SK-MEL-5 (cell line): ENCODE data around the gene ELAVL1. TPM values are rescaled to one million over a fixed set of nuclear protein-coding genes. Genes with fewer than 3 reads are reported as not detected.
A peak's percentile ranks its signal among the peaks of the same experiment; 100 is the strongest.
"Not testable (repeated sequence)": the region's sequence is repeated elsewhere in the genome, so short reads cannot be mapped to it uniquely, and the experiment has no call there.

Experiments used
- DNase-seq: peaks from one replicate; pipeline ENCODE4 v3.0.0-alpha.2; 2016; ENCODE audit warnings: low read depth, low spot score
- in situ Hi-C: cut with HindIII; loops from 2 replicates; pipeline ENCODE4 v1.10.0; 2016; ENCODE audit warnings: low sequenced_read_pairs, high pct_unique_total_duplicates, low pct_unique_long_range_greater_than_20kb
- total RNA-seq: library from RNA; depleted of rRNA; stranded (reverse); fragments of >200 nt; shearing (Covaris generic); gene quantifications from 2 replicates; pipeline ENCODE4 v1.2.3, GENCODE V29; 2014

ELAVL1 gene
- total RNA-seq, 1 experiment from 2014 or later, result 40.4 TPM

- DNase-seq, result no peak
- in situ Hi-C loops, result no loop called here
These were observed 42.7 kb downstream of the ELAVL1 start for GRCh38 chr19:7962644-7963268.

- in situ Hi-C loops, result no loop called here
- no peak for DNase-seq
These were observed 43.4 kb downstream of the ELAVL1 start for GRCh38 chr19:7961920-7962626.

DNA sequence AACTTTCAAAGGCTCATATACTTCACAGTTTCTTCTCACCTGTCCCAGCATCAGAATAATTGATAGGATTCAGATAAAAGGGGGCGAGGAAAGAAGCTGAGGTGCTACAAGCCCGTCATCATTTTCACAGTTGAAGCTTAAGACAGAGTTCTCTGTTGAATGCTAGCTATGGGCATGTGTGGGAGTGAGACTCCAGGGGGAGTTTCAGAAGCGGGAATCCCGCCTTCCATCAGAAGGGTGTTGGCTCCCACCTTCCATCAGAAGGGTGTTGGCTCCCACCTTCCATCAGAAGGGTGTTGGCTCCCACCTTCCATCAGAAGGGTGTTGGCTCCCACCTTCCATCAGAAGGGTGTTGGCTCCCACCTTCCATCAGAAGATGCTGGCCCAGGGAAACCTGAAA lies 44.4 kb downstream of the ELAVL1 start:
- in situ Hi-C loops, DNase-seq: not testable (repeated sequence)

GRCh38 chr19:7959211-7959610 lies 46.2 kb downstream of the ELAVL1 start:
- in situ Hi-C loops, result no loop called here

GRCh38 chr19:7955696-7956095 lies 49.7 kb downstream of the ELAVL1 start:
- in situ Hi-C loops, result no loop called here
- DNase-seq, result no peak

More at GRCh38 chr19:7959211-7959610, 46.2 kb downstream of the ELAVL1 start:
- no peak for DNase-seq

DNA sequence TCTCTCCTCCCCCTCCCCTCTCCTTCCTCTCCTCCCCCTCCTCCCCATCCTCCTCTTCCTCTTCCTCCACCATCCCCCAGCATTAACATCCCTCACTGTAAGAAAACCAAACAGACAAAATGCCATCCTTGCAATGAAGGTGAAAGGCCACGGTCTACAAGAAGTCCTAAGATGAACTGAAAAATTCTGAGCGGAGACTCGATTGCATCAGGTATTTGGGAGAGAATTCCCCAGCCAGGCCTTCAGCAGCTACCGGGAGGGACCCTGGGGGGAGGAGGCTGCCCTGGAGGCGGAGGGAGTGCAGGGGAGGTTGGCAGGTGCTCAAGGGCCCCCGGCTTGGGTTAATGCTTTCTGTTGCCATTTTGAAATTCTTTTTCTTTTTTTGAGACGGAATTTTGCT lies 51.9 kb downstream of the ELAVL1 start:
- DNase-seq, result no peak
- in situ Hi-C loops, result no loop called here

DNA sequence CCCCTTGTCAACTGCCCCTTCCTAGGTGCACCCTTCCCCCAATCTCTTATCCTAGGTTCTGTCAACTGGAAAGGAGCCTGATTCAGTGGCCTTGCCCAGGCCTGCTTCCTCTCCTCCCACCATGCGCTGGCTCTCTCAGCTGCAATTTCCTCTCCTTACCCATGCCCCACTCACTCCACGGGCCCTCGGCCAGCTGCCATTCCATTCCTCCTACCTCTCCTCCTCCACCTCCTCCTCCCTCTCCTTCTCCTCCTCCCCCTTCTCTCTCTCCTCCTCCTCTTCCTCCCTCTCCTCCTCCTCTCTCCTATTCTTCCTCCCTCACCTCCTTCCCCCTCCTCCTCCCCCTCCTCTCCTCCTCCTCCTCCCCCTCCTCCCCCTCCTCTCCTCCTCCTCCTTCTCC lies 52.4 kb downstream of the ELAVL1 start:
- no peak for DNase-seq
- in situ Hi-C loops, result no loop called here

- no peak for DNase-seq
- in situ Hi-C loops, result no loop called here
These were observed 57.5 kb downstream of the ELAVL1 start for GRCh38 chr19:7947939-7948338.

GRCh38 chr19:7944177-7944761 lies 61.2 kb downstream of the ELAVL1 start:
- in situ Hi-C loops, result no loop called here
- peak; percentile 91 for DNase-seq

- in situ Hi-C loops, result no loop called here
- peak; percentile 99 for DNase-seq
These were observed 61.8 kb downstream of the ELAVL1 start, which contains the start of gene TIMM44 for GRCh38 chr19:7943444-7944176. TIMM44 (minus strand) TSS chr19:7943666; CDS start chr19:7943651, 15 bp downstream.

DNA sequence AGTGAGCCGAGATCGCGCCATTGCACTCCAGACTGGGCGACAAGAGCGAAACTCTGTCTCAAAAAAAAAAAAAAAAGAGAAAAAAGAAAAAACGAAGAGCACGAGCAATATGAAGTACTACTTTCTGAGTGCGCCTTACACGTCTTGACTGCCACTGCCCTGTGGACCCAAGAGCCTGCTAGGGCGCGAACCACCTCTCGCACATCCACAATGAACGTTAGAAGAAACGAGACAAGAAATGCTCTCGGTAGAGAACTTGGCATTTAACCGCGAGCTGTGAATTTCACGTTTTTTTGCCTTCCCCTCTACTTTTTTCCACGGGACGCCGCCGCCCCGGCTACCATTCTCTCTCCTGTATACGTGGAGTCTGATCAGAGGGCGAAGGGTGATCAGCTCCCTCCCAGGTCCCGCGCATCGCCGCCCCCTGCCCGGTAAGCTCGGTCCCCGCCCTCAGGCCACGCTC lies 62.4 kb downstream of the ELAVL1 start:
- DNase-seq, result no peak
- in situ Hi-C loops, result no loop called here

DNA sequence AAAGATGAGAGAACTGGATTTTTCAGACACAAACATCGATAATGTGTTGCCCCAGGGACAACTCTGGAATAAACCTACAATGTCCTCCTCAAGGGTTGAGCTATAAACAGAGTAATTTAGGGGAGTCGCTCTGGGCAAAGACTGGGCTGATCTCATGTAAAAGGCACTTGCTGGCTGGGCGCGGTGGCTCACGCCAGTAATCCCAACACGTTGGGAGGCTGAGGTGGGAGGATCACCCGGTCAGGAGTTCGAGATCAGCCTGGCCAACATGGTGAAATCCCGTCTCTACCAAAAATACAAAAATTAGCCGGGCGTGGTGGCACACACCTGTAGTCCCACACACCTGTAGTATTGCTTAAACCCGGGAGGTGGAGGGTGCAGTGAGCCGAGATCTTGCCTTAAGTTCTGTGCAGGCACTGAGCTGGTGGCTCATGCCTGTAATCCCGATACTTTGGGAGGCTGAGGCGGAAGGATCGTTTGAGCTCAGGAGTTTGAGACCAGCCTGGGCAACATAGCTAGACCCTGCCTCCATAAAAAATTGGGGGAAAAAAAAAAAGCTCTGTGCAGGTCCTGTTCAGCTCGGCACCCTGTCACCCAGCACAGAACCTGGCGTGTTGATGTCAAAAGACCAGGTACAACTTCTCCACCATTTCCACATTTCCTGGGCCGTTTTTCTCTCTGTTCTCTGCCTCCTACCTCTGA lies 63.4 kb downstream of the ELAVL1 start:
- no peak for DNase-seq
- in situ Hi-C loops, result no loop called here

DNA sequence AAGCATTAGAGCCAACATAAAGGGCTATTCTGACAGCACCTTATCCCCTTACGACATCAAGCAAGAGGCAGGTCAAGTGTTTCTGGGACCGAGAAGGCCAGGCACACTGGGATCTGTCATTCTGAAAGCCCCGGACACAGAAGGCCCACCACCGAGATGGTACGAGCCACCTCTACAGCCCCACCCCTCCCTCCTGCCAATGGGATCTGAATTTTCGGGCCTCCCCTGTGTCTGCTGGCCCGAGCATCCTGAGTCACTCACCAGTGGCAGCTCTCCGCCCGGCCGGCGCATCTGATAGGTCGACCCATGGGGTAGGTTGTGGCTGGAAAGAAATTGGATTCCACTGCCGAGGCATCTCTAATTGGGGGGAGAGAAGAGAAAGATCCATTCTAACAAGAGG lies 64.6 kb downstream of the ELAVL1 start:
- DNase-seq, result no peak
- in situ Hi-C loops, result no loop called here

DNA sequence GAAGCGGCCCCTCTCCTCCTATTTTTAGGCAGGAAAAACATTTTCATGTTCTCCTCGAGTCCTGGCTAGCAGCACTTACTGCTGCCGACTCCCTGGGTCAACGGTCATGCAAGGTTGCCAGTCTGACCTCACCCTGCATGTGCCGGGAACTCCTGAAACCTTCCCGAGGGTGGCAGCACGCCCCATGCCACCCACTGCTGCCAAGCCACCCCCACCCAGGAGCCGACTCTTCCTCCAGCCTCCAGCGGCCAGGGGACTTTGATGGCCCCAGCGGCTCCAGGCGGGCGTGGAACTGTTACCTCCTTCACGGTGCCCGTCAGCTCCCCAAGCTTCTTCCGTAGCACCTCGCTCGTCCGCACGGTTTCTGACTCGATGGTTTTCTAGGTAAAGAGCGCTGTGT lies 70.7 kb downstream of the ELAVL1 start:
- DNase-seq, result no peak
- in situ Hi-C loops, result no loop called here

- in situ Hi-C loops, result no loop called here
These were observed 71.4 kb downstream of the ELAVL1 start for GRCh38 chr19:7933828-7934725.

GRCh38 chr19:7933411-7933810 lies 72.0 kb downstream of the ELAVL1 start:
- DNase-seq, result no peak
- in situ Hi-C loops, result no loop called here

More at GRCh38 chr19:7933828-7934725, 71.4 kb downstream of the ELAVL1 start:
- DNase-seq, result no peak

DNA sequence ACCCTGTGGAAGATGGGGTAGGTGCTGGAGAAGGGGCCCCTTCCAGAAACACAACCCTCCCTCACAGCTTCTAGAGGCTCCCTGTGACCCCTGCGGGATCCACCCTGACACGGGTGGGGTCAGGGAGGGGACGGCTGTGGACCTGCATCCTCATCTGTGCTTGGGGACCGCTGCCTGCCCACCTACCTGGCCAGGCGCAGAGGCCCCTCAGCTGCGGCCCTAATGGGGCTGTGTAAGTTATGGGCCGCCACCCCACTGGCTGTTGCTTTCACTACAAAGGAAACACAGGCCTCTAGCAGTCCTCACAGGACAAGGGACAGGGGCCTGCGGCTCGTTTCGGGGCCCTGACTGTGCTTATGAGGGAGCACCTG lies 72.5 kb downstream of the ELAVL1 start:
- no peak for DNase-seq
- in situ Hi-C loops, result no loop called here
